Measurements from ENCODE around the gene ANGEL2. TPM values are rescaled to one million over a fixed set of nuclear protein-coding genes. Genes with fewer than 3 reads are reported as not detected.

ANGEL2 gene
- total and polyA plus RNA-seq, 2 of the 13 experiments (the other 11 are each of a cell fraction or from before 2014, with no cell fraction given): 12.3 to 25.4 TPM

GRCh38 chr1:212967801-212968200 lies 47.9 kb downstream of the ANGEL2 start (continued):
- TF ChIP-seq ZNF407 (CRISPR knock-in tag; IDR thresholded peaks at IDR 0.05; ENCODE audit: not compliant biosample characterization) (no peak), PRDM4 (CRISPR knock-in tag; IDR thresholded peaks at IDR 0.05; ENCODE audit: borderline replicate concordance) (no peak), ZNF740 (CRISPR knock-in tag; IDR thresholded peaks at IDR 0.05) (no peak), SMC3 (IDR thresholded peaks at IDR 0.05; ENCODE audit: low read length) (peak; percentile 36; the same call in 1 of the 2 replicates), ZNF614 (CRISPR knock-in tag; IDR thresholded peaks at IDR 0.05; ENCODE audit: borderline replicate concordance) (no peak)

All from HepG2 (cell line).